Fibroblast of the aortic adventitia (primary cell): ENCODE data around the gene LRRC61. TPM values are rescaled to one million over a fixed set of nuclear protein-coding genes. Genes with fewer than 3 reads are reported as not detected.

Source experiments
- DNase-seq: peaks from one replicate; pipeline ENCODE4 v3.0.0-alpha.2; 2010; ENCODE audit warnings: low read depth
- H3K4me3 ChIP-seq: 2 replicates; pipeline ENCODE4 v1.5.1; 2011; ENCODE audit warnings: low read depth, mild to moderate bottlenecking, control low read depth, low read length, moderate library complexity
- CTCF ChIP-seq: IDR thresholded peaks from 2 replicates; pipeline ENCODE4 v1.5.1; 2011; ENCODE audit warnings: mild to moderate bottlenecking, low read length, control low read depth, inconsistent platforms; ENCODE audit not compliant: insufficient read depth
- total RNA-seq: library from RNA; depleted of rRNA; stranded (reverse); fragments of >200 nt; gene quantifications from 2 replicates; pipeline ENCODE4 v1.2.3, GENCODE V29; 2012; ENCODE audit warnings: low replicate concordance

Gene LRRC61
- total RNA-seq, 1 donor, result 0.09 TPM

- no peak for TF ChIP-seq CTCF
- no peak for DNase-seq
- peak overlapping the region; percentile 84 for H3K4me3 ChIP-seq
Observed at GRCh38 chr7:150379441-150380379, 56.6 kb downstream of the LRRC61 start.

- no peak for TF ChIP-seq CTCF
- H3K4me3 ChIP-seq, result peak overlapping the region; percentile 84
- DNase-seq, result no peak
Observed at GRCh38 chr7:150380463-150380862, 57.3 kb downstream of the LRRC61 start.

GRCh38 chr7:150381096-150381495, 57.9 kb downstream of the LRRC61 start:
- H3K4me3 ChIP-seq, result no peak overlapping the region
- DNase-seq, result no peak
- no peak for TF ChIP-seq CTCF

GRCh38 chr7:150381785-150382122, 58.6 kb downstream of the LRRC61 start:
- no peak for DNase-seq
- no peak for TF ChIP-seq CTCF
- H3K4me3 ChIP-seq, result no peak overlapping the region

GRCh38 chr7:150382123-150382843, 59.1 kb downstream of the LRRC61 start:
- H3K4me3 ChIP-seq, result no peak overlapping the region
- TF ChIP-seq CTCF, result no peak
- no peak for DNase-seq

- no peak for DNase-seq
- no peak overlapping the region for H3K4me3 ChIP-seq
- no peak for TF ChIP-seq CTCF
Observed at GRCh38 chr7:150382844-150383225, 59.7 kb downstream of the LRRC61 start.
